Hepatocyte (in vitro differentiated cells): ENCODE data around the gene FAM217A. TPM values are rescaled to one million over a fixed set of nuclear protein-coding genes. Genes with fewer than 3 reads are reported as not detected.

Source experiments
- DNase-seq: peaks from one replicate; pipeline ENCODE4 v3.0.0-alpha.2; 2016; ENCODE audit warnings: low spot score
- H2AFZ ChIP-seq: fragments of 200-600 bp; sonication (generic); 2 replicates; pipeline ENCODE4 v1.6.0; 2016; ENCODE audit warnings: antibody characterized with exemption, mild to moderate bottlenecking
- H3K27ac ChIP-seq: fragments of 200-600 bp; sonication (generic); 2 replicates; pipeline ENCODE4 v1.5.1; 2016; ENCODE audit warnings: mild to moderate bottlenecking
- H3K27me3 ChIP-seq: fragments of 200-600 bp; sonication (generic); 2 replicates; pipeline ENCODE4 v1.6.1; 2016
- H3K36me3 ChIP-seq: fragments of 200-600 bp; sonication (generic); replicated peaks from 2 replicates; pipeline ENCODE4 v1.5.1; 2016; ENCODE audit warnings: low read depth; ENCODE audit not compliant: insufficient read depth
- H3K4me1 ChIP-seq: fragments of 200-600 bp; sonication (generic); 2 replicates; pipeline ENCODE4 v1.5.1; 2016; ENCODE audit warnings: mild to moderate bottlenecking, moderate library complexity; ENCODE audit not compliant: insufficient read depth
- H3K4me2 ChIP-seq: fragments of 200-600 bp; sonication (generic); 2 replicates; pipeline ENCODE4 v1.6.0; 2016
- H3K4me3 ChIP-seq: fragments of 200-600 bp; sonication (generic); 2 replicates; pipeline ENCODE4 v1.5.1; 2016; ENCODE audit warnings: mild to moderate bottlenecking
- H3K79me2 ChIP-seq: fragments of 200-600 bp; sonication (generic); 2 replicates; pipeline ENCODE4 v1.6.0; 2017; ENCODE audit warnings: mild to moderate bottlenecking
- H3K9me2 ChIP-seq: fragments of 200-600 bp; sonication (generic); replicated peaks from 2 replicates; pipeline ENCODE4 v1.6.0; 2017; ENCODE audit warnings: mild to moderate bottlenecking; ENCODE audit not compliant: insufficient read depth
- H3K9me3 ChIP-seq: fragments of 200-600 bp; sonication (generic); 2 replicates; pipeline ENCODE4 v1.5.1; 2016; ENCODE audit warnings: low read depth, mild to moderate bottlenecking
- H4K20me1 ChIP-seq: fragments of 200-600 bp; sonication (generic); 2 replicates; pipeline ENCODE4 v1.6.0; 2016; ENCODE audit warnings: mild to moderate bottlenecking; ENCODE audit not compliant: insufficient read depth, poor library complexity, severe bottlenecking
- EZH2 ChIP-seq: fragments of 200-600 bp; sonication (generic); IDR thresholded peaks from 2 replicates; pipeline ENCODE4 v1.6.1; 2016; ENCODE audit warnings: antibody characterized with exemption, mild to moderate bottlenecking, borderline replicate concordance
- EZH2phosphoT487 ChIP-seq: fragments of 200-600 bp; sonication (generic); IDR thresholded peaks from one replicate; pipeline ENCODE4 v1.6.1; 2018; ENCODE audit warnings: antibody characterized with exemption, mild to moderate bottlenecking, low read depth, moderate library complexity; ENCODE audit not compliant: unreplicated experiment, severe bottlenecking
- WGBS: methylation state at CpG from one replicate; pipeline ENCODE4 v1.1.6; 2016; ENCODE audit warnings: low lambda C conversion rate; ENCODE audit errors: missing lambda C conversion rate; 5-methylcytosine and 5-hydroxymethylcytosine counted together
- polyA plus RNA-seq: library from polyadenylated mRNA; unstranded; fragments of >200 nt; fragmentation: Nextera tagmentation; extraction: Ambion mirVana; gene quantifications from 2 replicates; pipeline ENCODE4 v1.2.1, GENCODE V29; 2016
- total RNA-seq: library from RNA; depleted of rRNA; stranded (reverse); fragments of >200 nt; gene quantifications from 2 replicates; pipeline ENCODE4 v1.2.3, GENCODE V29; 2014
- TF ChIP-seq, protein P1 (sequence below): fragments of 200-600 bp; sonication (generic); IDR thresholded peaks from 2 replicates; pipeline ENCODE4 v1.5.1; 2016; ENCODE audit warnings: antibody characterized with exemption, mild to moderate bottlenecking; ENCODE audit not compliant: poor library complexity

FAM217A gene, protein sequence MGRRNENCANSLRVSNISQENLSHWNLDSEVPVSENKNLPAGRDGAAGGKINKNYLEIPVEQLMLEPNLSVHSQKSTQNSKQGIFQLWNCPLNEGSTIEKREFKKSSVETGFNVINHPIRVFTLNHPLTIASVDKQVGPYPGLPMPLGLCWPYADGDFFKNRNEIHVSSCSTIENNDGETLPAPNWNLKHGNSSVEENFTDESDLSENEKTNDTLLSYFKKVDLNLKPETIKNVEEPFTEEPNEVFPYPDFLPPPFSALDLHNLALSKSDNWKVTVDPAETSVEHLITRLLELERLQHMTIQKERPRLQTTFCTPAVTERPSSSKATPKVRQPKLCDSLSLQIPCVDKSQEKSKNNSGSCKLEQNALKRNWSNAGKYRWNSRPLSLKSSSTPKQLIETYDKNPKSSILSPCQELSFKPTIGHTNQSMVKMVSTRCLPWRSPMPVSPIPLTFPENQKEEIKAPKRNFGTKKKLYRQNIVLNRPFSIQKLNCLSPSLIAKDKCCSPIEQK
- not detected in 2 replicates for total RNA-seq
- polyA plus RNA-seq = not detected in 2 replicates

DNA sequence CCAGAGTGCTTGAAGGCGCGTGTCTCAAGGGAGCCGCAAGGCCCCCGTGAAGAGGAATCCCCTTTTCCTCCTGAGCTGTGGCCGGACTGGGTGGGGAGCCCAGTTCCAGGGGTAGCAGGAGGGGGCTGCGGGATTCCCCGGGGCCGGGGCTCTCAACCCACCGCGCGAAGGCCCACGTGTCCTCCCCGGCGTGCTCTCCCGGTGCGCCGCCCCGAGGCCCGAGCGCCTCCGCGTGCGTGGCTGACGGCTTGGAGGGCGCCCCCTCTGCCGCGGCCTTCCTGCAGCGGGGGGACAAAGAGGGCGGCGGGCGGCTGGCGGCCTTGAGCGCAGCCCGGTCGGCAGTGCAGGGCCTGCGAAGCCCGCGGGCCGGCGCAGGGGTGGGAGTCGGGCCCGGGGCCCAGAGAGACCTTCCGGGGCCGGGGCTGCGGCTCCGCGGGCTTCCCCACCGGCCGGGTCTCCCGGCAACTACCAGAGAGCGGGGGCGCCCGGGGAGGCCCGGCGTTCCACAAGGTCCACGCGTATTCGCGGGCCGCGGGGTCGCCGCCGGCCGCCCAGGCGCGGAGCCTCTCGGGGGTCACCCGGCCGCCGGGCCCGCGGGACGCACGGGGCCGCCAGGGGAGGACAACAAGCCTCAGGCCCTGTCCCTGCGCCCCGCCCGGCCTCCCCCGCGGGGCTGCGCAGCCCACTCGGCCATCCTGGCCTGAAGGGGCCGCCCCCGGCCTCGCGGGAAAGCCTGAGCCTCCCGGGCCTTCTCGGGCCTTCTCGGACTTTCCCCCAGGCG, at the start of gene FAM217A:
TSS of gene FAM217A (minus strand) at position 447 of the 781 bp plus-strand sequence. CDS start 1,723 bp downstream, outside the sequence.
- no peak within 1 kb of the TSS for H3K27ac ChIP-seq
- no peaks in the 10 kb centered on the region for H3K9me3 ChIP-seq
- H3K4me1 ChIP-seq = no peaks in the 10 kb centered on the region
- WGBS = 95% methylated on average over 6 of the region's 91 CpGs
- no peaks in the 10 kb centered on the region for H3K9me2 ChIP-seq
- H3K36me3 ChIP-seq = no peaks in the 10 kb centered on the region
- TF ChIP-seq EZH2phosphoT487 (no peak), EZH2 (no peak)
- TF ChIP-seq, protein P1, sequence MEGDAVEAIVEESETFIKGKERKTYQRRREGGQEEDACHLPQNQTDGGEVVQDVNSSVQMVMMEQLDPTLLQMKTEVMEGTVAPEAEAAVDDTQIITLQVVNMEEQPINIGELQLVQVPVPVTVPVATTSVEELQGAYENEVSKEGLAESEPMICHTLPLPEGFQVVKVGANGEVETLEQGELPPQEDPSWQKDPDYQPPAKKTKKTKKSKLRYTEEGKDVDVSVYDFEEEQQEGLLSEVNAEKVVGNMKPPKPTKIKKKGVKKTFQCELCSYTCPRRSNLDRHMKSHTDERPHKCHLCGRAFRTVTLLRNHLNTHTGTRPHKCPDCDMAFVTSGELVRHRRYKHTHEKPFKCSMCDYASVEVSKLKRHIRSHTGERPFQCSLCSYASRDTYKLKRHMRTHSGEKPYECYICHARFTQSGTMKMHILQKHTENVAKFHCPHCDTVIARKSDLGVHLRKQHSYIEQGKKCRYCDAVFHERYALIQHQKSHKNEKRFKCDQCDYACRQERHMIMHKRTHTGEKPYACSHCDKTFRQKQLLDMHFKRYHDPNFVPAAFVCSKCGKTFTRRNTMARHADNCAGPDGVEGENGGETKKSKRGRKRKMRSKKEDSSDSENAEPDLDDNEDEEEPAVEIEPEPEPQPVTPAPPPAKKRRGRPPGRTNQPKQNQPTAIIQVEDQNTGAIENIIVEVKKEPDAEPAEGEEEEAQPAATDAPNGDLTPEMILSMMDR = no peak
- no peaks in the 10 kb centered on the region for H3K27me3 ChIP-seq
- DNase-seq = no peak
- H3K79me2 ChIP-seq = no peaks in the 10 kb centered on the region
- H4K20me1 ChIP-seq = no peaks in the 10 kb centered on the region
- no peak within 1 kb of the TSS for H3K4me3 ChIP-seq
- no peak within 1 kb of the TSS for H2AFZ ChIP-seq
- no peak within 1 kb of the TSS for H3K4me2 ChIP-seq

DNA sequence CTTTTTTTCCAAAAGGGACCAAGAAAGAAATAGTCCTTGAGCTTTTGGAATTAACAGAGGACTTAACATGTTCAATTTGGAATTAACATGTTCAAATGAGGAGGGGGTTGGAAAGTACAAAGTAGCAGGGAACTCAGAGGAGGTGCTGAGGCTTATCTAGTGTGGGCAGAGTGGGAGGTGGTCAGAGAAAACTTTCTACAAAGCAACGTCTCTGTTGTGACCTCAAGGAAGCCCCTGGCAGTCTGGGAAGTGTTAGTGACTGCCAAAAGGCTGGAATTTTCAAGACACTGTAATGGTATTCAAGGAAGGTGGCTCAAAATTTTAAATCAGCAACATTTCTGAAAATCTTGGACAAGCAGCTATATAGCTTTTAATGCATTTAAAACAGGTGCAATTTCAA, 49.1 kb upstream of the FAM217A start:
- H3K4me2 ChIP-seq = no peak overlapping the region
- WGBS = 28% methylated on average over 1 of the region's 1 CpG

DNA sequence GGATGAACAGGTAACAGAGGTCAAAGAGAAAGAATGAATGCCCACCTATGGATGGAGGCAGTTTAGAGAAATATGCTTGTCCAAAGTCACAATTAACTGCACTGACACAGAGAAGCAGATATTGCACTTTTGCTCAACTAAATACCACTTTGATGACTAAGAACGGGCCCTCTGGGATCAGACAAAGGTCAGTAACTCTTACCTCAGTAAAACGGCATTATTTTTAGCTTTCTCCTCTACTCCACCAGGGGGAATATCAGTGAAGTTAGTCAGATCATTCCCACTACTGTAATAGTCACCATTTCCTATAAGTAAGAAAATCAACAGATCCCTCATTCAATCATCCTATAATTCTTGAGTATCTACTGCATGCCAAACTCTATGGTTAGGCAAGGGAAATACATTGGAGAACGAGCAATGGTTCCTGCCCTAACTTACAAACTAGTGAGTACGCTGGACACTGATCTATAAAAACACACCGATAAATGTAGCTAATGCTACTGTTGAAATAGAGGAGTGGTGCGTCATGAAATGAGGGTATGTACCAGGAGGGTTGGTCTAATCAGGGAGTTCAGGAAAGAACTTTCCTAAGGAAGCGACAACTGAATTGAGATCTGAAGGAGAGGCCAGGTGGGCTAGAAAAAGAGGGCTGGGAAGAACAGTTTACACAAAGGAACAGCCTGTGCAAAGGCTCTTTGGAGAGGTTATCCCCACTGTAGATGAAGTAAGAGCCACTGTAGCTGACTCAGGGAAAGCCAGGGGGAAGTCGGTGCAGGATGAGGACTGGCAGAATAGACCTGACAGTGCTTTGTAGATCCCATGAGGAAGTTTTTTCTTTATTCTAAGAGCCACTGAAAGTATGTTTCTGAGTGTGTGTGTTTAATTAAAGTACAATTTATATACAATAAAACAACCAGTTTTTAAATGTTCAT, 47.3 kb upstream of the FAM217A start:
- TF ChIP-seq, protein P1 = peak; percentile 30
- TF ChIP-seq EZH2phosphoT487 (no peak), EZH2 (no peak)
- Histone ChIP-seq H3K27ac (peak overlapping the region; percentile 67), H3K9me3 (no peaks in the 10 kb centered on the region), H3K27me3 (no peaks in the 10 kb centered on the region), H2AFZ (no peak overlapping the region), H4K20me1 (no peaks in the 10 kb centered on the region), H3K4me3 (no peak overlapping the region), H3K36me3 (no peaks in the 10 kb centered on the region), H3K9me2 (no peaks in the 10 kb centered on the region), H3K4me1 (peaks cover 15% of the 10 kb centered on the region), H3K79me2 (peaks cover 6% of the 10 kb centered on the region), H3K4me2 (peak overlapping the region; percentile 41)
- DNase-seq = peak; percentile 75
- WGBS = 67% methylated on average over 8 of the region's 8 CpGs

More for the DNA sequence above, 49.1 kb upstream of the FAM217A start:
- no peaks in the 10 kb centered on the region for H3K27me3 ChIP-seq
- TF ChIP-seq EZH2phosphoT487 (no peak), EZH2 (no peak)
- TF ChIP-seq, protein P1 = no peak
- no peak overlapping the region for H3K27ac ChIP-seq
- no peak for DNase-seq
- no peaks in the 10 kb centered on the region for H3K9me3 ChIP-seq
- H3K9me2 ChIP-seq = no peaks in the 10 kb centered on the region
- H3K79me2 ChIP-seq = peaks cover 24% of the 10 kb centered on the region
- no peaks in the 10 kb centered on the region for H3K36me3 ChIP-seq
- no peak overlapping the region for H3K4me3 ChIP-seq
- H4K20me1 ChIP-seq = no peaks in the 10 kb centered on the region
- no peak overlapping the region for H2AFZ ChIP-seq
- H3K4me1 ChIP-seq = peaks cover 17% of the 10 kb centered on the region
